ENCODE measurements around the gene EIF2B5. TPM values are rescaled to one million over a fixed set of nuclear protein-coding genes. Genes with fewer than 3 reads are reported as not detected.

Gene EIF2B5
- total RNA-seq, 4 donors from 2014 or later, result 45.1 to 49.7 (median 48.1) TPM

DNA sequence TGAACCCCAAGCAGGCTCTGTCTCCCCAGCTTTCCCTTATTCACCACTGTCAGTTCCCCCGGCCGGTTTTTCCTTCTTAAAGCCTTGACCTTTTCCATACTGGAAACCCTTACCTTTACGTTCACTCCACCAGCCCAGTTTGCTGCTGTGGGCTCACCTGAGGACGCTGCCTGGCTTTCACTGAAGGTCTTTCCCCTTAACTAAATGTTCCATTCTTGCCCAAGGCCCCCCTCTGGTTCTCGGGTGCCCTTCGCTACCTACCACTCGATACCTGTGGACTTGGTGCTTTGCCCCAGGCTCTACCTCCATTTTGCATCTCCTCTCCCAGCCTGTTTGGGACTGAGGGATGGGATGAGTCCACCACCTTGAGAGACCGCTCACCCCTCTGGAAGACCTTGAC is 40.3 kb downstream of the EIF2B5 start:
- no peak for DNase-seq
- Histone ChIP-seq H3K27ac (peak overlapping the region; percentile 90 to 98 (median 95)), H3K9me3 (no peaks in the 10 kb centered on the region), H3K4me1 (peaks cover 19 to 38% (median 29%) of the 10 kb centered on the region in 4 donors), H3K36me3 (peaks cover 0 to 30% (median 10%) of the 10 kb centered on the region in 4 donors), H3K4me3 (peak overlapping the region; percentile 80 to 99 (median 96)), H3K27me3 (no peaks in the 10 kb centered on the region)
- no peak for TF ChIP-seq POLR2AphosphoS5 (IDR thresholded peaks at IDR 0.05)
- TF ChIP-seq EP300 (IDR thresholded peaks at IDR 0.05; ENCODE audit: low read depth), result no peak
- TF ChIP-seq POLR2A (IDR thresholded peaks at IDR 0.05), result no peak
- no peak for TF ChIP-seq CTCF (IDR thresholded peaks at IDR 0.05)
- intact Hi-C loops (cut with DNase I; ENCODE audit: low total_unique reads), result no loop called here
- in situ Hi-C loops (cut with MboI; ENCODE audit: low pct_ligation_motif_present in 1 of 4, low pct_unique_long_range_greater_than_20kb in 1 of 4, low sequenced_read_pairs in 3 of 4), result no loop called here
- WGBS, 2 donors (ENCODE audit: low coverage in 1 of 2), result 21 to 33% methylated on average over 6 to 8 of the region's 8 CpGs

DNA sequence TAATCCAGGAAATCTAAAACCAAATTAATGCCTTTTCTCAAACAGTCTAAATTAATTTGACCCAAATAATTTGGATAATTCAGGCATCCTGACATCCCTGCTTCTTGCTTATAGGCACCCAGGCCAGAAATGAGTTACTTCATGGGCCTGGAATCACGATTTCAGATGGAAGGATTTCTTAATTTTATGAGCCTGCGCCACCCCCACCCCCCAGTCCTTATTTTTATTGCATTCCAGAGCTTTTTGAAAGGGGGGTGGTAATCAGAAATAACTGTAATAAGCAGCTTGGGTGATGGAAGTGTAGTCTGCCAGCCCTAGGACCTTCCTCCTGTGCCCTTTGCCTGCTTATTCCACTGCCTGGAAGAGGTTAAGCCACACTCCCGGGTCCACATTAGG is 40.8 kb downstream of the EIF2B5 start:
- H3K36me3 ChIP-seq, result peaks cover 0 to 30% (median 13%) of the 10 kb centered on the region in 4 donors
- 40 to 54% methylated on average over 3 of the region's 3 CpGs for WGBS, 2 donors (ENCODE audit: low coverage in 1 of 2)
- H3K4me3 ChIP-seq, result peak overlapping the region; percentile 5 to 99 (median 87)
- peaks cover 19 to 38% (median 29%) of the 10 kb centered on the region in 4 donors for H3K4me1 ChIP-seq
- DNase-seq, result no peak
- intact Hi-C loops (cut with DNase I; ENCODE audit: low total_unique reads), result no loop called here
- no peak for TF ChIP-seq POLR2AphosphoS5 (IDR thresholded peaks at IDR 0.05)
- TF ChIP-seq EP300 (IDR thresholded peaks at IDR 0.05; ENCODE audit: low read depth), result no peak
- TF ChIP-seq POLR2A (IDR thresholded peaks at IDR 0.05), result no peak
- TF ChIP-seq CTCF (IDR thresholded peaks at IDR 0.05), result no peak
- no peaks in the 10 kb centered on the region for H3K27me3 ChIP-seq
- in situ Hi-C loops (cut with MboI; ENCODE audit: low pct_ligation_motif_present in 1 of 4, low pct_unique_long_range_greater_than_20kb in 1 of 4, low sequenced_read_pairs in 3 of 4), result no loop called here
- no peaks in the 10 kb centered on the region for H3K9me3 ChIP-seq
- peak overlapping the region; percentile 90 to 98 (median 95) for H3K27ac ChIP-seq

- Histone ChIP-seq H3K36me3 (peaks cover 0 to 32% (median 13%) of the 10 kb centered on the region in 4 donors), H3K27ac (peak overlapping the region; percentile 90 to 98 (median 95)), H3K9me3 (no peaks in the 10 kb centered on the region), H3K27me3 (no peaks in the 10 kb centered on the region), H3K4me3 (peak overlapping the region in 3 of 4 donors; percentile 5 to 94 (median 80)), H3K4me1 (peaks cover 19 to 38% (median 29%) of the 10 kb centered on the region in 4 donors)
- DNase-seq, result peak; percentile 51
- 59 to 63% methylated on average over 5 to 19 of the region's 19 CpGs for whole genome bisulfite sequencing, 2 donors (ENCODE audit: low coverage in 1 of 2)
- in situ Hi-C loops (cut with MboI; ENCODE audit: low pct_ligation_motif_present in 1 of 4, low pct_unique_long_range_greater_than_20kb in 1 of 4, low sequenced_read_pairs in 3 of 4), result no loop called here
- TF ChIP-seq POLR2AphosphoS5 (IDR thresholded peaks at IDR 0.05) (peak in 2 of 3 donors; percentile 19 to 42), POLR2A (IDR thresholded peaks at IDR 0.05) (no peak)
- intact Hi-C loops (cut with DNase I; ENCODE audit: low total_unique reads), result no loop called here
These were observed 41.5 kb downstream of the EIF2B5 start for GRCh38 chr3:184176377-184177330.

DNA sequence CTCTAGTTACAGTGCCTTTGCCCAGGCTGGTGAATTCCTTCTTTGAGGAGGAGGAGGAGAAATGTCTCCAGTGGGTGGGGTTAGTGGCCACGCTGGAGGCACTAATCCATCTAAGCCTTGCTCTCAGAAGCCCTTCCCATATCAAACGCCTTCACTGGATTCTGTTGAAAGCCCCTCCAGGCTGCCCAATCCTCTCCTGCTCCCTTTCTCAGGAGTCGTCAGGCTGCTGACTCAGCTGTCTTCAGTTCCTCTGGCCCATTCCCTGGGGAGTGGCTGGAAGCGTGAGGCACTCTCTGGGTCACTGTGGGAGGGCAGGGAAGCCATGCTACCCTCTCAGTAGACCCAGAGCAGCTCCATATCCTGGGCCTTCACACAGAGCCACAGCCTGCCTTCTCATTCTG is 42.2 kb downstream of the EIF2B5 start:
- TF ChIP-seq POLR2A (IDR thresholded peaks at IDR 0.05) (no peak), POLR2AphosphoS5 (IDR thresholded peaks at IDR 0.05) (no peak), CTCF (IDR thresholded peaks at IDR 0.05) (no peak), EP300 (IDR thresholded peaks at IDR 0.05; ENCODE audit: low read depth) (no peak)
- Histone ChIP-seq H3K9me3 (no peaks in the 10 kb centered on the region), H3K27ac (peak overlapping the region; percentile 90 to 98 (median 95)), H3K36me3 (peaks cover 0 to 39% (median 14%) of the 10 kb centered on the region in 4 donors), H3K4me3 (peak overlapping the region in 1 of 4 donors; percentile 80), H3K27me3 (no peaks in the 10 kb centered on the region), H3K4me1 (peaks cover 19 to 38% (median 29%) of the 10 kb centered on the region in 4 donors)
- WGBS, 2 donors (ENCODE audit: low coverage in 1 of 2), result 51 to 67% methylated on average over 1 to 4 of the region's 4 CpGs
- in situ Hi-C loops (cut with MboI; ENCODE audit: low pct_ligation_motif_present in 1 of 4, low pct_unique_long_range_greater_than_20kb in 1 of 4, low sequenced_read_pairs in 3 of 4) (no loop called here), intact Hi-C loops (cut with DNase I; ENCODE audit: low total_unique reads) (no loop called here)
- no peak for DNase-seq

Data from transverse colon (tissue), 4 donors.